Testis (tissue), 2 donors: Measurements from ENCODE around the gene ZNF304.

ENCODE experiments used
- POLR2A ChIP-seq: fragments of 450-650 bp; IDR thresholded peaks from one replicate; pipeline ENCODE4 v1.6.1; 2017; ENCODE audit warnings: antibody characterized with exemption, mild to moderate bottlenecking, moderate library complexity
- TF ChIP-seq, protein P1 (sequence below), 3 experiments: fragments of 450-650 bp in 2 of 3; fragments of 200-600 bp in 1 of 3; sonication (generic) in 1 of 3; IDR thresholded peaks; one replicate each; pipeline ENCODE4 v1.5.1; 2016 to 2019; ENCODE audit warnings: antibody characterized with exemption in 3 of 3, mild to moderate bottlenecking in 2 of 3, moderate library complexity in 1 of 3

DNA sequence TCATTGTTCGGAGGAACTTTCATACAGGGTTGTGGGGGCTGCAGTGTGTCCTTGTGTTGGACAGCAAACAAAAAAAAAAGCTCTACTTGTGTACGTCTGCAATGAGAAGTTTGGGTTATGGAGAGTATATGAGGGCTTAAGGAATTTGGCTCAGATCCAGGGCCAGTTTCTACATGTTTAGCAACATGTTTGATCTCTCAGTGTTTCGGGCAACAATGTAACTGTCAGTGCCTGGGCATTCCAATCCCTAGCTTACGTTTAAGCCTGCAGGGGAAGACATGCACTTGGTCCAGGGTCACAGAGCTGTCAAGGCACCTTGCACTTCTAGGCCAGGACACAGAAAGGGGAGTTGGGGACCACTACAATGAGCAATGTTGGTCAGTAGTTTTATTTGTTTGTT, 16.9 kb upstream of the ZNF304 start:
- TF ChIP-seq, protein P1, sequence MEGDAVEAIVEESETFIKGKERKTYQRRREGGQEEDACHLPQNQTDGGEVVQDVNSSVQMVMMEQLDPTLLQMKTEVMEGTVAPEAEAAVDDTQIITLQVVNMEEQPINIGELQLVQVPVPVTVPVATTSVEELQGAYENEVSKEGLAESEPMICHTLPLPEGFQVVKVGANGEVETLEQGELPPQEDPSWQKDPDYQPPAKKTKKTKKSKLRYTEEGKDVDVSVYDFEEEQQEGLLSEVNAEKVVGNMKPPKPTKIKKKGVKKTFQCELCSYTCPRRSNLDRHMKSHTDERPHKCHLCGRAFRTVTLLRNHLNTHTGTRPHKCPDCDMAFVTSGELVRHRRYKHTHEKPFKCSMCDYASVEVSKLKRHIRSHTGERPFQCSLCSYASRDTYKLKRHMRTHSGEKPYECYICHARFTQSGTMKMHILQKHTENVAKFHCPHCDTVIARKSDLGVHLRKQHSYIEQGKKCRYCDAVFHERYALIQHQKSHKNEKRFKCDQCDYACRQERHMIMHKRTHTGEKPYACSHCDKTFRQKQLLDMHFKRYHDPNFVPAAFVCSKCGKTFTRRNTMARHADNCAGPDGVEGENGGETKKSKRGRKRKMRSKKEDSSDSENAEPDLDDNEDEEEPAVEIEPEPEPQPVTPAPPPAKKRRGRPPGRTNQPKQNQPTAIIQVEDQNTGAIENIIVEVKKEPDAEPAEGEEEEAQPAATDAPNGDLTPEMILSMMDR (IDR thresholded peaks at IDR 0.05): no peak
- TF ChIP-seq POLR2A: no peak
